Osteoblast (primary cell): ENCODE results near the gene TRPM1. TPM values are rescaled to one million over a fixed set of nuclear protein-coding genes. Genes with fewer than 3 reads are reported as not detected.

Experiments used
- DNase-seq: peaks from one replicate; pipeline ENCODE4 v3.0.0; 2011; ENCODE audit warnings: low spot score, mixed read lengths; ENCODE audit not compliant: insufficient read length; ENCODE audit errors: missing footprints
- H2AFZ ChIP-seq: 2 replicates; pipeline ENCODE4 v1.6.0; 2011; ENCODE audit warnings: mild to moderate bottlenecking, low read length
- H3K27ac ChIP-seq: 2 replicates; pipeline ENCODE4 v1.5.1; 2011; ENCODE audit warnings: mild to moderate bottlenecking, low read depth, low read length, moderate library complexity
- H3K27me3 ChIP-seq: 2 replicates; pipeline ENCODE4 v1.6.0; 2012; ENCODE audit warnings: mild to moderate bottlenecking, control low read depth, inconsistent platforms, low read length, moderate library complexity; ENCODE audit not compliant: insufficient read depth
- H3K36me3 ChIP-seq: 2 replicates; pipeline ENCODE4 v1.5.1; 2011; ENCODE audit warnings: mild to moderate bottlenecking, low read length, control low read depth, moderate library complexity; ENCODE audit not compliant: insufficient read depth
- H3K4me1 ChIP-seq: 2 replicates; pipeline ENCODE4 v1.5.1; 2011; ENCODE audit warnings: mild to moderate bottlenecking, low read length, control low read depth, moderate library complexity; ENCODE audit not compliant: insufficient read depth
- H3K4me2 ChIP-seq: 2 replicates; pipeline ENCODE4 v1.6.0; 2011; ENCODE audit warnings: mild to moderate bottlenecking, low read length; ENCODE audit not compliant: insufficient read depth
- H3K4me3 ChIP-seq: fragments of 200-600 bp; sonication (generic); 3 replicates; pipeline ENCODE4 v1.5.1; 2012; ENCODE audit warnings: mild to moderate bottlenecking, low read length, inconsistent platforms; ENCODE audit not compliant: insufficient read depth
- H3K79me2 ChIP-seq: 2 replicates; pipeline ENCODE4 v1.6.0; 2012; ENCODE audit warnings: mild to moderate bottlenecking, low read length, control low read depth, inconsistent platforms; ENCODE audit not compliant: insufficient read depth
- H3K9me3 ChIP-seq: 2 replicates; pipeline ENCODE4 v1.5.1; 2011; ENCODE audit warnings: low read depth, low read length, control low read depth
- H4K20me1 ChIP-seq: 2 replicates; pipeline ENCODE4 v1.6.0; 2012; ENCODE audit warnings: mild to moderate bottlenecking, low read length, control low read depth; ENCODE audit not compliant: insufficient read depth
- CTCF ChIP-seq: IDR thresholded peaks from 2 replicates; pipeline ENCODE4 v1.5.1; 2011; ENCODE audit warnings: mild to moderate bottlenecking, low read depth, low read length, moderate library complexity; ENCODE audit errors: extremely low read depth
- total RNA-seq: library from RNA; depleted of rRNA; stranded (reverse); fragments of >200 nt; gene quantifications from 2 replicates; pipeline ENCODE4 v1.2.3, GENCODE V29; 2012

Gene TRPM1
- total RNA-seq, 1 donor = under 0.01 TPM

GRCh38 chr15:30990446-30991254, 110.9 kb downstream of the TRPM1 start:
- Histone ChIP-seq H3K4me1 (peaks cover 7% of the 10 kb centered on the region), H3K27ac (peak overlapping the region; percentile 79), H3K79me2 (peaks cover 41% of the 10 kb centered on the region), H3K36me3 (peaks cover 6% of the 10 kb centered on the region), H3K27me3 (no peaks in the 10 kb centered on the region), H3K4me2 (peak overlapping the region; percentile 83), H4K20me1 (peaks cover 7% of the 10 kb centered on the region), H3K4me3 (peak overlapping the region; percentile 94), H3K9me3 (no peaks in the 10 kb centered on the region), H2AFZ (peak overlapping the region; percentile 73)
- DNase-seq = peak; percentile 82
- TF ChIP-seq CTCF = no peak

DNA sequence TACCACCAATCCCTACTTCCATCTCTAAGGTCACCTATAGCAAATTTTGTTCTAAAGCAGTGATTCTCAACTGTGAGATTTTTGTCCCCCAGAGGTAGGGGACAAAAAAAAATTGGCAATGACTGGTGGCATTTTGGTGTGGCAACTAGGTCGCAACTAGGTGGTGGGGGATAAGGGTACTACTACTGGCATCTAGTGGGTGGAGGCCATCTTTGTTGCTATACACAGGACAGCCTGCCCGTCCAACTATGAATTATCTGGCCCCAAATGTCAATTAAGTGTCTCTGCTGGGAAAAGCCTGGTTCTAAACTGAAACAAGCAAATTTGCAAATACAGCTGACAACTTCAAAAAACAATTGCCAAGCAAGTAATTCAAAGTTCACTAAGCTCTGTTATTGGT, 111.5 kb downstream of the TRPM1 start:
- Histone ChIP-seq H3K36me3 (peaks cover 9% of the 10 kb centered on the region), H3K9me3 (no peaks in the 10 kb centered on the region), H3K4me3 (peak overlapping the region; percentile 94), H4K20me1 (peaks cover 10% of the 10 kb centered on the region), H2AFZ (no peak overlapping the region), H3K4me1 (peaks cover 13% of the 10 kb centered on the region), H3K4me2 (peak overlapping the region; percentile 83), H3K79me2 (peaks cover 48% of the 10 kb centered on the region), H3K27me3 (no peaks in the 10 kb centered on the region), H3K27ac (peak overlapping the region; percentile 79)
- TF ChIP-seq CTCF = no peak
- peak; percentile 60 for DNase-seq

- no peak for TF ChIP-seq CTCF
- DNase-seq = peak; percentile 4
- peaks cover 79% of the 10 kb centered on the region for H3K79me2 ChIP-seq
- no peak overlapping the region for H2AFZ ChIP-seq
- H3K36me3 ChIP-seq = peaks cover 20% of the 10 kb centered on the region
- no peak overlapping the region for H3K27ac ChIP-seq
- H3K4me3 ChIP-seq = no peak overlapping the region
- H3K27me3 ChIP-seq = no peaks in the 10 kb centered on the region
- no peaks in the 10 kb centered on the region for H3K9me3 ChIP-seq
- H4K20me1 ChIP-seq = peaks cover 20% of the 10 kb centered on the region
- no peak overlapping the region for H3K4me2 ChIP-seq
- peaks cover 13% of the 10 kb centered on the region for H3K4me1 ChIP-seq
Observed at GRCh38 chr15:30985081-30985531, 116.4 kb downstream of the TRPM1 start.

GRCh38 chr15:30984542-30984941, 117.0 kb downstream of the TRPM1 start:
- Histone ChIP-seq H3K9me3 (no peaks in the 10 kb centered on the region), H3K36me3 (peaks cover 24% of the 10 kb centered on the region), H3K27ac (no peak overlapping the region), H3K27me3 (no peaks in the 10 kb centered on the region), H3K4me2 (no peak overlapping the region), H3K4me3 (no peak overlapping the region), H3K79me2 (peaks cover 80% of the 10 kb centered on the region), H2AFZ (no peak overlapping the region), H3K4me1 (peaks cover 8% of the 10 kb centered on the region), H4K20me1 (peaks cover 23% of the 10 kb centered on the region)
- peak; percentile 59 for DNase-seq
- TF ChIP-seq CTCF = no peak
